Measurements from ENCODE around the gene MAL.

Gene MAL

DNA sequence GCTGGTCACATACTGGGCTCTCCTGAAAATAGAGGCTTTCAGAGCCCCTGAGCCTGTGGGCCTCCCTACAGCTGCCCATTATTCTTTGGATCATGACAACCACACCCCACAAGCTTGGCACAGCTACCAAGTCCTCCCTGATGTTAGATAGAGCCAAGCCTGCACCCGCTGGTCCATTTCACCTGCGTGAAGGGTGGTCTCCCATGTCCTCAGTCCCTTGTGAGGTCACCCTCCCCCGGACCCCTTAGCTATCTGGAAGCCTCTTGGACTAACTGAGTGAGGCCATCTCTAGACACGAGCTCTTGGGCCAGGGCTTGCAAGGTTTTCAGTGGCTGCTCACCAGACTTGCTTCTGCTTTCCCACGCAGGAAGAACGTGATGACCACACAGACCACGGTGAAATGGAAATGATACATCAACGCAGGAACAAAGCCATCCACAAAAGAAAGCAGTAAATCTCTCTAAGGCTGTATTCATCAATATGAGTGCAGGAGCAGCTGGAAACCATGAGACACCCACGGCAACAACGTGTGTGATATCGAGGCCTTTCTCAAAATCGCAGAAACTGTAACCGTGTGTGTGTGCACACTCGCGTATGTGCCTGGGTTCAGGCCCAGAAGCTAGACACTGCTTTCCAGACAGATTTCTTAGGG is 10.1 kb upstream of the MAL start:
- no peak overlapping the region for H3K4me3 ChIP-seq (ENCODE audit: low read depth, low read length)
- TF ChIP-seq, protein P1, sequence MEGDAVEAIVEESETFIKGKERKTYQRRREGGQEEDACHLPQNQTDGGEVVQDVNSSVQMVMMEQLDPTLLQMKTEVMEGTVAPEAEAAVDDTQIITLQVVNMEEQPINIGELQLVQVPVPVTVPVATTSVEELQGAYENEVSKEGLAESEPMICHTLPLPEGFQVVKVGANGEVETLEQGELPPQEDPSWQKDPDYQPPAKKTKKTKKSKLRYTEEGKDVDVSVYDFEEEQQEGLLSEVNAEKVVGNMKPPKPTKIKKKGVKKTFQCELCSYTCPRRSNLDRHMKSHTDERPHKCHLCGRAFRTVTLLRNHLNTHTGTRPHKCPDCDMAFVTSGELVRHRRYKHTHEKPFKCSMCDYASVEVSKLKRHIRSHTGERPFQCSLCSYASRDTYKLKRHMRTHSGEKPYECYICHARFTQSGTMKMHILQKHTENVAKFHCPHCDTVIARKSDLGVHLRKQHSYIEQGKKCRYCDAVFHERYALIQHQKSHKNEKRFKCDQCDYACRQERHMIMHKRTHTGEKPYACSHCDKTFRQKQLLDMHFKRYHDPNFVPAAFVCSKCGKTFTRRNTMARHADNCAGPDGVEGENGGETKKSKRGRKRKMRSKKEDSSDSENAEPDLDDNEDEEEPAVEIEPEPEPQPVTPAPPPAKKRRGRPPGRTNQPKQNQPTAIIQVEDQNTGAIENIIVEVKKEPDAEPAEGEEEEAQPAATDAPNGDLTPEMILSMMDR (IDR thresholded peaks at IDR 0.05; ENCODE audit: control insufficient read depth, extremely low read depth, insufficient read depth) = no peak
- no peak for DNase-seq (ENCODE audit: low read depth)

DNA sequence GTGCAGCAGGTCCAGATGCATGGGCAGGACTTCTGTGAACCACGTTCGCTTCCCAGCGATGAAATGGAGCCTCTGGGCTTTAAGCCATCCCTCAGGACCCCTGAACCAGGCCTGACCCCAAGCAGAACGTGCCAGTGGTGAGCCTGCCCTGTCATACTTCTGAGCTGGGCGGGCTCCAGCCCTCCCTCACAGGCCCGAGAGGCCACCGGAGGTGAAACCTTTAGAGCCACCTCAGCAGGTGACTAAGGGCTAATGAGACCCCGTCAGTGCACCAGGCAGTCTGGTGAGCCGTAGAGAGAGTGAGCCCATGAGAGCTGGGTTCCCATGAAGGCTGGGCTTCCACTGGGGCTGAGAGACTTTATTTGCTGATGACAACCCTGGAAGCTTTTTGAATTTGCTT is 8.9 kb upstream of the MAL start:
- TF ChIP-seq, protein P1 (IDR thresholded peaks at IDR 0.05; ENCODE audit: control insufficient read depth, extremely low read depth, insufficient read depth) = no peak
- no peak overlapping the region for H3K4me3 ChIP-seq (ENCODE audit: low read depth, low read length)
- no peak for DNase-seq (ENCODE audit: low read depth)

DNA sequence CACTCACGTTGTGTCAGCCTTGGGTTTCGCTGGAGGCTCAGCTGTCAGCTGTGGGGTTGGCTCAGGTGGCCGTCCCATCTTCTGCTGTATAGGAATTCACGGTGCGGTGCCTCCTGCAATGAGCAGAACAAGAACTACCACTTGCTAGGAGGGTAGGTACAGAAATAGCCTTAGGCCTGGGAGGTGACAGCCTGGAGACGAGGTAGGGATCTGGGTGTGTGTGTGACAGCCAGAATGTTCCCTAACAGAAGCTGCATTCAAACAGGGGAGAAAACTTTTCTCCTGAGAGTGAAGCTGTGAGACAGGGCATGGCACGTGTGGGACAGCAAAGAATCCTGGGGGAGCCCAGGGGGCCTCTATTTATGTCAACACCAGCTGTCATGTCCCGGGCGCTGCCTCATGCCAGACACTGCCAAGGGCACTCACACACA is 8.4 kb upstream of the MAL start:
- no peak for DNase-seq (ENCODE audit: low read depth)
- TF ChIP-seq, protein P1 (IDR thresholded peaks at IDR 0.05; ENCODE audit: control insufficient read depth, extremely low read depth, insufficient read depth) = no peak
- H3K4me3 ChIP-seq (ENCODE audit: low read depth, low read length) = no peak overlapping the region

DNA sequence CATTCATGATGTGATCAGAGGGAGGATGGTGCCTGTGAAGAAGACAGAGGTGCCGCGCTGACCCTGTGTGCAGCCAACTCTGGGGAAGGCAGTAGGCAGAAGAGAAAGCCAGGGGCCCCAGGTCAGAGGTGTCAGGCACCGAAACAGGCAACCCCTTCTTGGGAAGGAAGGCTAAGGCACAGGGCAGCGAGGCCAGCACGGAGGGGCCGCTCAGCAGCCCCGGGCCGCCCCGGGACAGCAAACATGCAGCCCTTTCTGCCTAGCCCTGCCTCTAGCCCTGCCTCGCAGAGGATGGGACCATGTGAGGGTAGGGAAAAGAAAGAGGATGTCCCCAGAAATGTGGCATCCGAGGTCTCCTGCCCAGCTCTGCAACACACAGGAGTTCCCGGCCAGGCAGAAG is 7.7 kb upstream of the MAL start:
- TF ChIP-seq, protein P1 (IDR thresholded peaks at IDR 0.05; ENCODE audit: control insufficient read depth, extremely low read depth, insufficient read depth) = no peak
- no peak for DNase-seq (ENCODE audit: low read depth)
- H3K4me3 ChIP-seq (ENCODE audit: low read depth, low read length) = no peak overlapping the region

DNA sequence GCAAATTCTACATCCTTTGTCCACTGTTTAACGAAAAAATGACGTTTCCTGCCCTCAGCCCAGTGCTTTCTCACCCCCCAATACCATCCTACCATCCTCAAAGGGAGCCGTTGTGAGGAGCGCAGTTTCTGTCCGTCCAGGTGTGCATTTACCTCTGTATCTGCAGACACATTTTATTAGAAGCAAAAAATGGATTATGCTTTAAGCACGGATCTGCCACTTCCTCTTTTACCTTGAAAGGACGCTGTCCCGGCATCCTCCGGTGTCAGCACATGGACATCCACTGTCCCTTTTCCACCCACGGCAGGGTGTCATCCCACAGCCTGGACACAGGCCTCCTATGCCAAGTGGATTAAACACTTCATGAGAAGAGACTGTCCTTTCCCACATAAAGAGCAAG is 7.2 kb upstream of the MAL start:
- no peak for DNase-seq (ENCODE audit: low read depth)
- no peak overlapping the region for H3K4me3 ChIP-seq (ENCODE audit: low read depth, low read length)
- TF ChIP-seq, protein P1 (IDR thresholded peaks at IDR 0.05; ENCODE audit: control insufficient read depth, extremely low read depth, insufficient read depth) = no peak

DNA sequence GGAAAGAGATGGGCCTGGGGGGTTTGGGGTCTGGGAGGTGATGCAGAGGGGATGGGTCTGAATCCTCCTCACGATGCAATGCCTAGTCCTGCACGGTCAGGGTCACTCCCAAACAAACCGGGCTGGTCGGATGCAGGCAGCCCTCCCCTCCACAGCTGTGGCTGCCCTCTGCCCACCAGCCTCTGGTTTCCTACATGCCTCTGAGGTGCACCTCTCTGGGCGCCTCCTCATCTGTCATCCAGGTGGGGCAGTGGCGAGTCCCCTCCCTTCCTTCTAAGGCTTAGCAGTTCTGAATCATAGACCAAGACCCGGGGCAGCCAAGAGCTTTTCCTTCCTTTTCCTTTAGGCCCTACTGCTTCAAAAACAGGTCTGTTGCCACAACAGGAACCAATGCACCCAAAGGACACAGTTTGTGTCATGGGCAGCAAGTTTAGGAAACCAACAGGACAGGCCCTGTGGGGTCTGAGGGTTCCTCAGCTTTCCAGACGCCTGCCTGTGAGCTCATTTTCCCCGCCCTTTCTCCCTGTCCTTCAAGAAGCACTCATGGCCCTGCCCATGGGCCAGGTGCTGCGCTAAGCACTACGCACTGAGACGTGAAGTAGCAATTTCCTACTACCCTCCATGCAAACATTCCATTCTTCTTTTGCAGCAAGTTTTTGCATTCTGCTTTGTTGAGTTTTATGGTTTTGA is 6.5 kb upstream of the MAL start:
- no peak for DNase-seq (ENCODE audit: low read depth)
- no peak overlapping the region for H3K4me3 ChIP-seq (ENCODE audit: low read depth, low read length)
- TF ChIP-seq, protein P1 (IDR thresholded peaks at IDR 0.05; ENCODE audit: control insufficient read depth, extremely low read depth, insufficient read depth) = no peak
